Measurements from ENCODE around the gene ALDH2. TPM values are rescaled to one million over a fixed set of nuclear protein-coding genes. Genes with fewer than 3 reads are reported as not detected.

Gene ALDH2
- total and polyA plus RNA-seq, 10 of the 15 experiments (the other 5 are each of a cell fraction or from before 2014, with no cell fraction given), result 1.4 to 16.4 (median 8.7) TPM

GRCh38 chr12:111841750-111842555 lies 75.2 kb downstream of the ALDH2 start, which contains the start of gene MAPKAPK5 (continued):
- TF ChIP-seq MTA2 (IDR thresholded peaks at IDR 0.05; ENCODE audit: low read depth) (no peak), PAX8 (IDR thresholded peaks at IDR 0.05) (no peak), ZNF217 (IDR thresholded peaks at IDR 0.05) (peak; percentile 83), ZBTB33 (IDR thresholded peaks at IDR 0.05) (peak; percentile 98), NBN (IDR thresholded peaks at IDR 0.05) (peak; percentile 99), EGR1 (IDR thresholded peaks at IDR 0.05; ENCODE audit: borderline replicate concordance in 1 of 2, low read depth in 2 of 2, low read length in 2 of 2) (peak in 1 of 2 experiments; percentile 77; a peak in 1 of 3 replicates), MEF2A (IDR thresholded peaks at IDR 0.05; ENCODE audit: insufficient read depth, low read depth, low read length) (no peak), EZH2 (IDR thresholded peaks at IDR 0.05; ENCODE audit: borderline replicate concordance, control insufficient read depth, low read depth, low read length) (no peak), DPF2 (IDR thresholded peaks at IDR 0.05) (peak; percentile 78), BCL3 (IDR thresholded peaks at IDR 0.05; ENCODE audit: borderline replicate concordance, insufficient read depth, low read depth, low read length, poor library complexity, severe bottlenecking) (no peak), RAD51 (IDR thresholded peaks at IDR 0.05) (no peak), NRF1 (conservative IDR thresholded peaks at IDR 0.05; ENCODE audit: low read depth, low read length) (peak; percentile 56), CHD2 (IDR thresholded peaks at IDR 0.05; ENCODE audit: borderline replicate concordance, low read depth, low read length) (peak; percentile 95), USF1 (IDR thresholded peaks at IDR 0.05; ENCODE audit: borderline replicate concordance, extremely low read length, insufficient read depth, low read depth, low read length) (no peak), STAT1 (conservative IDR thresholded peaks at IDR 0.05) (0 out of 2 replicates have a peak, but pooled peaks have one; percentile 85), CREB1 (IDR thresholded peaks at IDR 0.05; ENCODE audit: low read depth) (peak; percentile 99), MLLT1 (IDR thresholded peaks at IDR 0.05) (peak; percentile 65; the same call in 1 of the 2 replicates), SRF (IDR thresholded peaks at IDR 0.05; ENCODE audit: low read depth in 2 of 2, low read length in 2 of 2) (peak; percentile 52 to 93; a peak in 3 of 4 replicates), CHD1 (IDR thresholded peaks at IDR 0.05; ENCODE audit: low read depth, low read length) (no peak), MTA3 (IDR thresholded peaks at IDR 0.05; ENCODE audit: borderline replicate concordance, low read length) (no peak), ZNF207 (IDR thresholded peaks at IDR 0.05; ENCODE audit: borderline replicate concordance) (peak; percentile 100), FOXK2 (IDR thresholded peaks at IDR 0.05) (peak; percentile 71), ATF7 (IDR thresholded peaks at IDR 0.05; ENCODE audit: low read depth) (peak; percentile 99), RCOR1 (conservative IDR thresholded peaks at IDR 0.05; ENCODE audit: low read depth, low read length) (no peak), ZNF24 (IDR thresholded peaks at IDR 0.05) (no peak), ZSCAN29 (IDR thresholded peaks at IDR 0.05) (no peak)

Measured in GM12878 (cell line).